ENCODE results near the gene ZNF324B.

- TF ChIP-seq CTCF (IDR thresholded peaks at IDR 0.05) (no peak), ZFX (IDR thresholded peaks at IDR 0.05; ENCODE audit: borderline replicate concordance) (no peak)
Observed at GRCh38 chr19:58480481-58480830, 29.0 kb downstream of the ZNF324B start.

All from 22Rv1 (cell line).